Measurements from ENCODE around the gene CDR2L. TPM values are rescaled to one million over a fixed set of nuclear protein-coding genes. Genes with fewer than 3 reads are reported as not detected.
A peak's percentile ranks its signal among the peaks of the same experiment; 100 is the strongest.
"Not testable (repeated sequence)": the region's sequence is repeated elsewhere in the genome, so short reads cannot be mapped to it uniquely, and the experiment has no call there.

The CDR2L gene
- total and polyA plus RNA-seq, 4 donors: 5.8 to 23.6 (median 13.8) TPM

- Histone ChIP-seq H3K27me3 (ENCODE audit: control insufficient read depth in 1 of 2, insufficient read depth in 2 of 2, low read length in 1 of 2) (no peaks in the 10 kb centered on the region), H3K4me1 (ENCODE audit: control insufficient read depth in 1 of 2, insufficient read depth in 2 of 2, low read length in 2 of 2) (no peaks in the 10 kb centered on the region), H3K36me3 (ENCODE audit: control insufficient read depth in 1 of 2, insufficient read depth in 2 of 2, low read length in 1 of 2) (no peaks in the 10 kb centered on the region), H3K4me3 (ENCODE audit: low read length in 2 of 2) (peak overlapping the region; percentile 1 to 37), H3K9me3 (ENCODE audit: control insufficient read depth, low read length) (no peaks in the 10 kb centered on the region), H3K27ac (ENCODE audit: low read depth in 1 of 2, low read length in 2 of 2) (peak overlapping the region in 1 of 2 donors; percentile 1)
- WGBS, 2 donors: 1% methylated on average over 36 of the region's 36 CpGs
- peak; percentile 91 for ATAC-seq (ENCODE audit: low FRiP score)
- DNase-seq: peak; percentile 93 to 97
- intact Hi-C loops (cut with DNase I): loop anchor here (2.0 to 5.0 kb wide), 3 partner anchors 45 to 71 kb away; partner anchors contain the start of gene CDR2L (in 1 of the 2)
Observed at GRCh38 chr17:75033346-75034235, 46.2 kb downstream of the CDR2L start.

GRCh38 chr17:75034236-75034908 lies 46.9 kb downstream of the CDR2L start:
- Histone ChIP-seq H3K9me3 (ENCODE audit: control insufficient read depth, low read length) (no peaks in the 10 kb centered on the region), H3K36me3 (ENCODE audit: control insufficient read depth in 1 of 2, insufficient read depth in 2 of 2, low read length in 1 of 2) (peaks cover 0 to 3% of the 10 kb centered on the region in 2 donors), H3K27ac (ENCODE audit: low read depth in 1 of 2, low read length in 2 of 2) (peak overlapping the region; percentile 10 to 84), H3K27me3 (ENCODE audit: control insufficient read depth in 1 of 2, insufficient read depth in 2 of 2, low read length in 1 of 2) (no peaks in the 10 kb centered on the region), H3K4me3 (ENCODE audit: low read length in 2 of 2) (peak overlapping the region; percentile 37 to 55), H3K4me1 (ENCODE audit: control insufficient read depth in 1 of 2, insufficient read depth in 2 of 2, low read length in 2 of 2) (no peaks in the 10 kb centered on the region)
- DNase-seq (peak; percentile 88 to 95), ATAC-seq (ENCODE audit: low FRiP score) (peak; percentile 91)
- WGBS, 2 donors: 1% methylated on average over 43 of the region's 43 CpGs
- intact Hi-C loops (cut with DNase I): loop anchor here (5.0 kb wide), 2 partner anchors 47 to 72 kb away; partner anchors contain the start of gene CDR2L (in 1 of the 2)

DNA sequence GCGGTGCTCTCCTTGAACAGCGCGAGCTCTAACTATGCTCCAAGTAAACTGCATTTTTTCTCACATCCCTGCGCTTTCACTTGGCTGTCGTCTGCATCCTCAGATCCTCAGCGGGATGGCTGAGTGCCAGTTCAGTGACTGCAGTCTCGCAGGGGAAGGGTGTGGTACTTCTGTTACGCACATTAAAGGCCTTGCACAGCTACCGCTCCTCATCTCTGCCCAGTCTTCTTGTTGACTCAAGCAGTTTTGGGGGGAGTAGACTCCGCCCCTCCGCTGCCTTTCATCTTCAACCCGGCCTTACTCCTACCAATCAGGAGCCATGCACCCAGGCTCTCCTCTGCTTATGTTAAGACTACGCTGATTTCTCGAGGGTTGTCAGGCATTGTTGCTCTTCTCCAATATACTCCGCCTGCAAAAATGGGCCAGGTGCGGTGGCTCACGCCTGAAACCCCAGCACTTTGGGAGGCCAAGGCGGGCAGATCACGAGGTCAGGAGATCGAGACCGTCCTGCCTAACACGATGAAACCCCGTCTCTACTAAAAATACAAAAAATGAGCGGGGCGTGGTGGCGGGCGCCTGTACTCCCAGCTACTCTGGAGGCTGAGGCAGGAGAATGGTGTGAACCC lies 49.3 kb downstream of the CDR2L start:
- Histone ChIP-seq H3K4me3 (ENCODE audit: low read length in 2 of 2) (no peak overlapping the region), H3K4me1 (ENCODE audit: control insufficient read depth in 1 of 2, insufficient read depth in 2 of 2, low read length in 2 of 2) (no peaks in the 10 kb centered on the region)
- WGBS, 2 donors: 83 to 85% methylated on average over 27 of the region's 27 CpGs

GRCh38 chr17:75039238-75039637 lies 51.8 kb downstream of the CDR2L start:
- no peaks in the 10 kb centered on the region for H3K9me3 ChIP-seq (ENCODE audit: control insufficient read depth, low read length)
- peaks cover 0 to 5% of the 10 kb centered on the region in 2 donors for H3K36me3 ChIP-seq (ENCODE audit: control insufficient read depth in 1 of 2, insufficient read depth in 2 of 2, low read length in 1 of 2)
- ATAC-seq (ENCODE audit: low FRiP score) (no peak), DNase-seq (no peak)
- intact Hi-C loops (cut with DNase I): no loop called here
- no peak overlapping the region for H3K27ac ChIP-seq (ENCODE audit: low read depth in 1 of 2, low read length in 2 of 2)
- H3K4me3 ChIP-seq (ENCODE audit: low read length in 2 of 2): no peak overlapping the region
- no peaks in the 10 kb centered on the region for H3K27me3 ChIP-seq (ENCODE audit: control insufficient read depth in 1 of 2, insufficient read depth in 2 of 2, low read length in 1 of 2)
- WGBS, 2 donors: 90 to 93% methylated on average over 5 of the region's 5 CpGs
- H3K4me1 ChIP-seq (ENCODE audit: control insufficient read depth in 1 of 2, insufficient read depth in 2 of 2, low read length in 2 of 2): no peaks in the 10 kb centered on the region

More for the DNA sequence above, 49.3 kb downstream of the CDR2L start:
- H3K9me3 ChIP-seq (ENCODE audit: control insufficient read depth, low read length): no peaks in the 10 kb centered on the region
- H3K27me3 ChIP-seq (ENCODE audit: control insufficient read depth in 1 of 2, insufficient read depth in 2 of 2, low read length in 1 of 2): no peaks in the 10 kb centered on the region
- H3K36me3 ChIP-seq (ENCODE audit: control insufficient read depth in 1 of 2, insufficient read depth in 2 of 2, low read length in 1 of 2): peaks cover 0 to 3% of the 10 kb centered on the region in 2 donors
- intact Hi-C loops (cut with DNase I): no loop called here
- ATAC-seq (ENCODE audit: low FRiP score): peak; percentile 11
- DNase-seq: peak; percentile 91 to 93
- no peak overlapping the region for H3K27ac ChIP-seq (ENCODE audit: low read depth in 1 of 2, low read length in 2 of 2)

DNA sequence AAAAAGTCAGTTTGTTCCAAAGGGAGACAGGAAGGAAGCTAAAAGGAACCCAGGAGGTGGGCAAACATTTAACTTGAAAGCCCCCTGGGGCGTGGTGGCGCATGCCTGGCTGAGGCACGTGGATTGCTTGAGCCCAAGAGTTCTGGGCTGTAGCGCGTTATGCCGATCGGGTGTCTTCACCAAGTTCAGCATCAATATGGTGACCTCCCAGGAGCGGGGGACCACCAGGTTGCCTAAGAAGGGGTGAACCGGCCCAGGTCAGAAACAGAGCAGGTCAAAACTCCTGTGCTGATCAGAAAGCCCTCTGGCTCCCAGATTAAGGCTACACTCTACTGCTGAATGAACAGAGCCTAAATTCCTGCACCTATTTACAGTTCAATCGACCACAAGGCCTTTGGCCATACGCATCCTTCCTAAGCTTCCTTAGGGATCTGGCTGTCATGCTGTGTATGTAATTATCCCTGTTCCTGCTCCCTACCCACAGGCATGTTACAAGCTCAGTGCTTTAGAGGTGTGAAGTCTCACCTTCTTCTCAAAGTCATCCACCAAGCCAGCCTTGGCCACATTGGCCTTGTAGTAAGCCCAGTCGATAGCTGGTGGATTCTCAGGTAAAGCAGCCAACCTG lies 54.3 kb downstream of the CDR2L start:
- peaks cover 0 to 5% of the 10 kb centered on the region in 2 donors for H3K36me3 ChIP-seq (ENCODE audit: control insufficient read depth in 1 of 2, insufficient read depth in 2 of 2, low read length in 1 of 2)
- no peaks in the 10 kb centered on the region for H3K9me3 ChIP-seq (ENCODE audit: control insufficient read depth, low read length)
- DNase-seq (no peak), ATAC-seq (ENCODE audit: low FRiP score) (no peak)
- H3K4me3 ChIP-seq (ENCODE audit: low read length in 2 of 2): no peak overlapping the region
- no peaks in the 10 kb centered on the region for H3K4me1 ChIP-seq (ENCODE audit: control insufficient read depth in 1 of 2, insufficient read depth in 2 of 2, low read length in 2 of 2)
- 76 to 82% methylated on average over 12 of the region's 12 CpGs for WGBS, 2 donors
- intact Hi-C loops (cut with DNase I): no loop called here
- H3K27me3 ChIP-seq (ENCODE audit: control insufficient read depth in 1 of 2, insufficient read depth in 2 of 2, low read length in 1 of 2): no peaks in the 10 kb centered on the region
- no peak overlapping the region for H3K27ac ChIP-seq (ENCODE audit: low read depth in 1 of 2, low read length in 2 of 2)

GRCh38 chr17:75043789-75044188 lies 56.4 kb downstream of the CDR2L start:
- H3K36me3 ChIP-seq (ENCODE audit: control insufficient read depth in 1 of 2, insufficient read depth in 2 of 2, low read length in 1 of 2); intact Hi-C loops (cut with DNase I); H3K27ac ChIP-seq (ENCODE audit: low read depth in 1 of 2, low read length in 2 of 2); DNase-seq; H3K27me3 ChIP-seq (ENCODE audit: control insufficient read depth in 1 of 2, insufficient read depth in 2 of 2, low read length in 1 of 2); H3K4me1 ChIP-seq (ENCODE audit: control insufficient read depth in 1 of 2, insufficient read depth in 2 of 2, low read length in 2 of 2); H3K9me3 ChIP-seq (ENCODE audit: control insufficient read depth, low read length); H3K4me3 ChIP-seq (ENCODE audit: low read length in 2 of 2); ATAC-seq (ENCODE audit: low FRiP score): not testable (repeated sequence)
- WGBS, 2 donors: 66 to 68% methylated on average over 5 of the region's 5 CpGs

GRCh38 chr17:75044716-75045115 lies 57.3 kb downstream of the CDR2L start:
- intact Hi-C loops (cut with DNase I): loop anchor here in 1 of 2 donors (5.0 kb wide), 1 partner anchor 63 kb away; the partner anchor contains the start of gene ARMC7
- Histone ChIP-seq H3K9me3 (ENCODE audit: control insufficient read depth, low read length) (no peaks in the 10 kb centered on the region), H3K27ac (ENCODE audit: low read depth in 1 of 2, low read length in 2 of 2) (no peak overlapping the region), H3K36me3 (ENCODE audit: control insufficient read depth in 1 of 2, insufficient read depth in 2 of 2, low read length in 1 of 2) (peaks cover 0 to 2% of the 10 kb centered on the region in 2 donors), H3K4me1 (ENCODE audit: control insufficient read depth in 1 of 2, insufficient read depth in 2 of 2, low read length in 2 of 2) (peaks cover 0 to 2% of the 10 kb centered on the region in 2 donors), H3K27me3 (ENCODE audit: control insufficient read depth in 1 of 2, insufficient read depth in 2 of 2, low read length in 1 of 2) (no peaks in the 10 kb centered on the region), H3K4me3 (ENCODE audit: low read length in 2 of 2) (no peak overlapping the region)
- 71 to 77% methylated on average over 7 of the region's 7 CpGs for WGBS, 2 donors
- DNase-seq (no peak), ATAC-seq (ENCODE audit: low FRiP score) (no peak)

DNA sequence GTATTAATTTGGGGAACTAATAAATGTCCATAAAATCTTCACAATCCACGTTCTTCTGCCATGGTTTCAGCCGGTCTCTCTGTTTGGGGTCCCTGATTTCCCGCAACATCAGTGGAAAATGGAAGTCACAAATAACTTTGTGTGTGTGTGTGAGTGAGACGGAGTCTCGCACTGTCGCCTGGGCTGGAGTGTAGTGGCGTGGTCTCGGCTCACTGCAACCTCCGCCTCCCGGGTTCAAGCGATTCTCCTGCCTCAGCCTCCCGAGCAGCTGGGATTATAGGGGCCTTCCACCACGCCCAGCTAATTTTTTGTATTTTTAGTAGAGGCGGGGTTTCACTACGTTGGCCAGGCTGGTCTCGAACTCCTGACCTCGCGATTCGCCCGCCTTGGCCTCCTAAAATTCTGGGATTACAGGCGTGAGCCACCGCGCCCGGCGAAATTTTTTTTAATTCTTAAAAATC lies 58.5 kb downstream of the CDR2L start:
- not testable (repeated sequence) for H3K27me3 ChIP-seq (ENCODE audit: control insufficient read depth in 1 of 2, insufficient read depth in 2 of 2, low read length in 1 of 2); H3K4me1 ChIP-seq (ENCODE audit: control insufficient read depth in 1 of 2, insufficient read depth in 2 of 2, low read length in 2 of 2); H3K9me3 ChIP-seq (ENCODE audit: control insufficient read depth, low read length); H3K27ac ChIP-seq (ENCODE audit: low read depth in 1 of 2, low read length in 2 of 2); H3K36me3 ChIP-seq (ENCODE audit: control insufficient read depth in 1 of 2, insufficient read depth in 2 of 2, low read length in 1 of 2); ATAC-seq (ENCODE audit: low FRiP score)
- WGBS, 2 donors: 11 to 12% methylated on average over 25 of the region's 25 CpGs
- intact Hi-C loops (cut with DNase I): loop anchor here in 1 of 2 donors (5.0 kb wide), 1 partner anchor 61 kb away; the partner anchor contains the start of gene ARMC7
- H3K4me3 ChIP-seq (ENCODE audit: low read length in 2 of 2): peak overlapping the region in 1 of 2 donors; percentile 85
- DNase-seq: peak in 1 of 2 donors; percentile 85

All from aorta (tissue), 5 donors.